Stimulated activated CD4-positive, alpha-beta T cell treated with anti-CD3 and anti-CD28 coated beads, Interleukin-4, amount 100 ng/mL, for 24 hours (primary cell): ENCODE data around the gene PRELID3B.
A peak's percentile ranks its signal among the peaks of the same experiment; 100 is the strongest.

ENCODE experiments used
- DNase-seq: peaks from one replicate; pipeline ENCODE4 v3.0.0-alpha.2; 2020

The PRELID3B gene

DNA sequence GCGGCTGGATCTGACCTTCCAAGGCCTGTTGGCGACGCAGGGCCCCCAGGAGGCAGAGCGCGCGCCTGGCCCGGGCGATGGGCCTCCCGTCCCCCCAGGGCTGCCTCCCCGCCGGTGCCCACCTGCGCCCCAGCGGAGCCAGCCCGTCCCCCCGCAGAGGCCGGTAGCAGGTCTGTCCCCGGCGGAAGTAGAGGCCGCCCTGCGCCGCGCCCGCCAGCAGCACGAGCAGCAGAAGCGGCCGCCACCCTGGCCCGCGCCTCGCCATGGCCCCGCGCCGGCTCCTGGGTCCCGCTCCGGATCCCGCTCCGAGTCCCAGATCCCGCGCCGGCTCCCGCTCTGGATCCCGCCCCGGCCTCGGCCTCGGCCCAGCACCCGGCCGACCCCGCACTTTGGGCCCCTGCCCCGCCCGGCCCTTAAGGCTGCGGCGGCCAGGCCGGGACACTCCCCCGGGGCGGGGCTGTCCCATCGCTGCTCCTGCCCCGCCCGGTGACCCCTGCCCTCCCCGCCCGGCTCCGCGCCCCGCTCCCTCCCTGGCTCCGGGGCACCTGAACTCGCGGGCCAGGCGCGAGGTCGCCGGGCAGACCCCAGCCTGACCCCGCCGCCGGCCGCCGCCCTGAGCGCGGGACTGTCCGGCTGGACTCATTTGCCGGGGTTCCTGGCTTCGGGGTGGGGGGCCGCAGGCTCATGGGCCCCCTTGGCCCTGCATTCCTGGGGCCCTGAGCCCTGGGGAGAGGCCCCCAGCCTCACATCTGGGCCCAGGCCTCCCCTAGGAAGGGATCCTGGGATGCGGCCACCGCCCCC, 35.5 kb downstream of the PRELID3B start, which contains the start of gene CTSZ:
Gene CTSZ, minus strand, starts transcription at position 391 of the 801 bp plus-strand sequence. Its CDS starts 126 bp downstream, at position 265.
- DNase-seq = peak; percentile 40

DNA sequence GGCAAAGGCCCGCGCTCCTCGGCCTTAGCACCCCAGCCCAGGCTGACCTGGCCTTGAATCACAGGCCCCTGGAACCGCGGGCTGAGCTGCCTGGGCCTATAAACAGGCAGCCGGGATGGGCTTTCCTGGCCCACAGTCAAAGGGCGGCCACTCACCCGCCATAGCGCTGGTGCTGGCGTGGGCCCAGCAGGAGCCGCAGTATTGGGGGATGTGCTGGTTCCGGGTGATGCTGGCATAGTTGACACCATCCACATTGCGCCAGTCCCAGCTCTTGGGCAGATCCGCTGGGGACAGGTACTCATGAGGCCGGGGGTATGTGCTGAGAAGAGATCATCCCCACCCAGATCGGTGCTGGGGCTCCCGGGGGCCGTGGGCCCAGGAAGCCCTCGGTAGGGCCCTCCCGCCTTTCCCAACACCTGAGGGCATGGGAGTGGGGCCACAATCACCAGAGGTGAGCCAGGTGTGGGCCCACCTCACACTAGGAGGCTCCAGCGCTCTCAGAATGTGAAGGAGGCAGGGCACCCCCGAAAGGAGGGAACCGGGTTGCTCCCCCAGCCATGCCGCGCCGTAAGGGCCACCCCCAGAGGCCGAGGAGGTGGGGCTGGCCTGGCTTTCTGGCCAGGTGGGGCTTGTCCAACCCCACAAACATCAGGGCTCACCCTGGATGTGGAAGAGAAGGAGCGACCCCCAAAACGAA, 36.3 kb downstream of the PRELID3B start:
- no peak for DNase-seq

DNA sequence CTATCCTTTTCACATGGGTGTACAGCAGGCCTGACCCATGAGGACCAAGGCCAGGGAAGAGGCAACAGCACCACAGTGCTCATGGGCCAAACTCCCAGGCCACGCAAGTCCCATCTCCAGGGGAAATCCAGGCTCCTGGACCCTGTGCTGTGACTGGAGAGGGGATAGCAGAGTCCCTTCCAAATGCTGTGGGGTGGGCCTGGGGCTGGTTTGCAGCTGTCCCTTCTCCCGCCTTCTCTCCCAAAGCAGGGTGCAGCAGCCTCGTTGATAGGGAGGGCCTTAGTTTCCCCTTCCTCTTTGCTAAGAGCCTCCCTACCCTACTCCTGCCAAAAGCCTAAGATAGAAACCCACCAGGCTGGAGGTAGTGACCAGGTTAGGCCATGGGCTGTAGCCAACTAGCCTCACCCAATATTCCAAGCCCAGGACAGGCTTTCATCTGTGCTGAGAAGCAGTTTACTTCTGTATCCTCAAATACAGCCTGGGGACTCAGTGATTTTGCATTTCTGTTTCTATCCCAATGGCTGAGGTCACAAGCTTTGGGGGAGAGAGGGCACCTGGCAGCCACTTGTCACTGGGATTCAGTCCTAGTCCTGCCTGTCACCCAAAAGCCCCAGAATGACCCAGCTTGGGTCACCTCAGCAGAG, 36.9 kb downstream of the PRELID3B start:
- DNase-seq = no peak

DNA sequence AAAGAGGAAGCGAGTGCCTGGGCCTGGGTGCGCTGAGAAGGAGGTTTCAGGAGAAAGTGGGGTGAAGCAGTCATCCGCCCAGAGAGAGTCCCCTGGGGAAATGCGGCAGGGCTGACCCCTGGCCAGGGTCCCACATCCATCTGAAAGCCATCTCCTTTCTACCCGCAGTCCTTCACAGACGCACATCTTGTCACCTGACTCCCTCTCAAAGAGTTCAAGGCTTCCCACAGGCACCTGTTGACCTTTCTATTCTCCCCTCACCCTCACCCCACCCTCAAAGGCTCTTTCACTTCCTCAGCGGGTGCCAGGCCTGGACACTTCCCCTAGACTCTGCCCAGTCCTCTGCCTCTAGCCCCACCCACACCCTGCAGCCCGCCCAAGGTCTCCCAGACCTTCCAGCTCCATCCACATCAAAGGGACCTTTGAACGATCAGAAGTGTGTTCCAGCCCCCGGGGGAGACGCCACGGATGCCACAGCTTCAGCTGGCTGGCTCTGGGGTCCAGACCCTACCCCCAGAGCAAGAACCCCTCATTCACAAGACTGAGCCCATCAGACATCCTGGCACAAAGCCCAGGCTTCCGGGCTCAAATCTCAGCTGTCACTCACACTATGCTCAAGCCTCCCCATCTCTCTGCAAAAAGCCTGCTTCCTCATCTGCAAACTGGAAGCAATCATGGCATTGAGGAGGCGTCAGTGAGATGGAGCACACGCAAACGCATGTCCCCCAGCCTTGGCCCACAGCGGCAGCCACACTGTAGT, 37.6 kb downstream of the PRELID3B start:
- DNase-seq = no peak

DNA sequence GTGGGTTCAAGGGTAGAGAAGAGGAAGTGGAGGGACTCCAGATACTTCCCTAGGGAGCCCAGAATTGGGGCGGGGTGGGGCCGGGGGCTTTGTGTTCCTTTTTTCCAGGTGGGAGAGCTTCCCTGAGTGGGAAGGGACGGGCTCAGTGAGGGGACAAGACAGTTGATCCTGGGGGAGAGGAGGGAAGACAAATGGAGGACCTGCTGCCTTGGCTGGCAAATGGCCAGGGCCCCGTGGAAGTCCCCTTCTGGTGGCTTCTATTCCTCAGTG, 38.2 kb downstream of the PRELID3B start:
- DNase-seq = peak; percentile 59

DNA sequence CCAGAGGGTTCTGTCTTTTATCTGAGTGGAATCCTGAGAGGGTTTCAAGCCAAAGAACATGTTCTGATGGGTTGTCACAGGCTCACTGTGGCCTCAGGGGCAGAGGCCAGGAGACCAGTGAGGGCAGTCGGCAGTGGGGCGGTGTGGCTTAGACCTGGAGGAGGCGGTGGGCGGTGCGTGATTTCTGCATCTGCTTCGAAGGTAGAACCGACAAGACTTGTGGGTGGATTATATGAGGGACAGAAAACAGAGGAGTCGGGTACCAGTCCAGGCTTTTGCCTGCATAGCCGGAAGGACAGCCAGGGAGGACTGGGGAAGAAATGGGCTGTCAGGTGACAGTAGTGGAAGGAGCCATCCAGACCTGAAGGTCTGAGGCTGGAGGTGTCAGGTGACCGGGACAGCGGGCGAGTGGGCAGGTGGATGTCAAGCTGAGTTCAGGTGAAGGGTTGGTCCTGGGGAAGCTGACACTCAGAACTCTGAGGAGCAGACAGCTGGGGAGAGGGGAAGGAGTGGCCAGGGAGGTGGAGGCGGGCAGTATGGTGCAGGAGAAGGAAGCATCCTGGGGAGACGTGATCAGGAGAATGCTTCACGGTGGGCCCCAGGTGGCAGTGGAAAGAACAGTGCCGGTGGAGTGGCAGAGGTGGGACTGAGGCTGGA, 38.6 kb downstream of the PRELID3B start:
- DNase-seq = no peak

DNA sequence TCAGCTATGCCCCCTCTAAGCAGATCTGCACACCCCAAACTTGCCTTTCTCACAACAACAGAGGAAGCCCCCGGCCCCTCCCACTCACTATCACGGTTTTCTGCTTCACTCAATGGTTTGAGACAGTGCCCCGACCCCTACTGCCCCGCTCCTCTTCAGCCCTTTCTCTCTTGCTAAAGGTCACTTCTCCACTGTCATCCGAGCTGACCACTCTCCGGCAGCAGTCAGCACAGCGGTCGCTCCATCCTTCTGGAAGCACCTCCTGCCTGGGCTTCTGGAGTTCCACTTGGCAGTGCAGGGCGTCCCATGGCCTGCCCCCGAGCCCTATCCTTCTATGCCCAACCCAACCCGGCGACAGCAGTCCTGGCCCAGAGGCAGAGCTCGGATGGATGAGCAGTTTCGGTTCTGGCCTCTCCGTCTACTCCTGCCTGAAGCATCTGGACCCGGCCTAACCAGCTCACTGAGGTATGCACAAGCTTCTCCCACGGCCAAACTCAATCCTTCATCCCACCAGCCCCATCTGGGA, 39.6 kb downstream of the PRELID3B start:
- DNase-seq = no peak

DNA sequence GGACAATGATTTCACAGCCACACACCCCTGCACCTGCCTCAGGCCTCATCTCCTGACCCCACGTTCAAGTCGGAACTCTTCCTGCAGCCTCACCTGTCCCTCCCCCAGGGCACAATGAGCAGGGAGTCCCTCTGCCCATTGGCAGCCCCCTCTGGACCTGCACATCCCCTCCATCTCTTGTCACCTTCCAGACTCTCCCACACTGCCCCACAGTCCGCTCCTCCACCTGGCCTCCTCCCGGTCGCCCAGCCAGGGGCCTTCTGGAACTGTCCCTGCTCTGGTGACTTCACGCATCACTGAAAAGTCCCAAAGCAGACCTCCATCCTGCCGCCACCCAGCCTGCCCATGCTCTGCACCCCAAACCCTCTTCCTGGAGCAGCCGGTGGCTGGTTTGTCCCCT, 40.2 kb downstream of the PRELID3B start:
- DNase-seq = no peak

DNA sequence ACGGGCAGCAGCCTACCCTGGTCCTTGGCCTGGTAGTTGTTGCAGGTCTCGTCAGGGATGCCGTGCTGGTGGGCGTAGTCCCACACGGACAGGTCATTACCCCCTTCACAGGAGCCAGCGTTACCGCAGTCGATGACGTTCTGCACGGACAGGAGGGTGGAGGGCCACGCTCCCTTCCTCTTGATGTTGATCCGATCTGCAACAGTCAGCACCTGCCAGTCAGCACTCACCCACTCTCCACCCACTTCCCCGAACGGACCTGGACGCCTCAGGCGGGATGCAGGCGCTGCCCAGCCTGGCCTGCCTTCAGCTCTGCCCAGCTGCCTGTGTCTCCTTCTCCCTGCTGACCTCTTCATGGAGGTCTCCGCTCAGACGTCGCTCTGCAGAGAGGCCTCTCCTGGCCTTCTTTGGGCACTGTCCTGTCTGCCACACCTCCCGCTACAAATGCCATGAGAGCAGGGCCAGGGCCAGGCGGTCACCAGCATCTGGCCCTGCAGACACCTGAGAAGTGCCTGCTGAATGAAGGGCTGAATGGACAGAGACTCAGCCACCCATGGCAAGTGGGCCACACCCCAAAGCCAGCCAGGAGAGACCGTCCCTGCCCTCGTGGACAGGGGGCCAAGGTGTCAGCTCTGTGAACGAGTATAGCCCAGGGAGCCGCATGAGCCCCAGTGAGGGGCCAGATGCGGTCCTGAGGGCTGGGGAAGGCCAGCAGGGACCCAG, 41.0 kb downstream of the PRELID3B start:
- DNase-seq = no peak

DNA sequence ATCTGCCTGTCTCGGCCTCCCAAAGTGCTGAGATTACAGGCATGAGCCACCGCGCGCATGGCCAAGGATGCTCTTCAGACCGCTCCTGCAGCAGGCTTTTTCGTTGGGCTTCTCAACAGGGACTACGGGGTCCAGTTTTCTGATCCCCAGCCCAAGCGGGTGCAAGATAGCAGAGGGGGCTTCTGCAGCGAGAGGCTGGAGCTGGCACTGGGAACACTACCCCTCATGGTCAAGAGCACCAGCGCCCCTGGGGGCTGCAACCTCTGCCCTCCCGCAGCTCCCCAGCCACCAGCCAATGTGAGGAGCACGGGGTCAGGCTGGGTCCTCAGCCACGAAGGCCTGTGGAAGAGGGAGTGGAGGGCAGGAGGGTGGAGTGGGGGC, 41.5 kb downstream of the PRELID3B start:
- no peak for DNase-seq

DNA sequence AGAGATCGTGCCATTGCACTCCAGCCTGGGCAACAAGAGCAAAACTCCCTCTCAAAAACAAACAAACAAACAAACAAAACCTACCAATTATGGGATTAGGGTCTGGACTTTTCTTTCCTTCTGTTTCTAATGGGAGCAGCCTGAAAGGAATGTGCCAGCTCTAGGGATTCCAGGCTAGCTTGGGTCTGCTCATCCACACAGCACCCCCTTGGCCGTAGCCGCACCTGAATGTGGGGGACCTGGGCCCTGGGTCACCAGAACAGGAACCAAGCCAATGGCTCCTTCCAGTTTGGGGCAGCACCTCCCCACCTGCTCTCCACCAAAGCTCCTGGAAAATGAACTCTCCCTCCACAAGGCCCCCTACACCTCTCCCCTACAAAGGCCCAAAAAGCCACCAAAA, 42.3 kb downstream of the PRELID3B start:
- no peak for DNase-seq

DNA sequence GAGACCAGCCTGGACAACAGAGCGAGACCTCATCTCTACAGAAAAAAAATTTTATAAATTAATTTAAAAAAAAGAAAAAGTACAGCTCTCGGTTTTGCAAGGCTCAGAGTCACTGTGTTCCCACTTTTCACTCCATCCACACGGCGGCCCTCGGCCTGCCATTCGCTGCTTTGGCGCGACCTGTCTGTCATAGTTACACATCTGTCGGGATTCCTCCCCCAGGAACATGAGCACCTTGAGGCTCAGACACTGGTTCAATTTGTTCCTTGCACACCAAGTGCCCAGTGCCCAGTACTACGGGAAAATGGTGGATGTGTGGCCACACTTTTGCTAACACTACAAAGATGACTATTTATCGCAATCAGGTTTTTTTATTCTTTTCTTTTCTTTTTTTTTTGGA, 43.9 kb downstream of the PRELID3B start:
- DNase-seq = no peak

DNA sequence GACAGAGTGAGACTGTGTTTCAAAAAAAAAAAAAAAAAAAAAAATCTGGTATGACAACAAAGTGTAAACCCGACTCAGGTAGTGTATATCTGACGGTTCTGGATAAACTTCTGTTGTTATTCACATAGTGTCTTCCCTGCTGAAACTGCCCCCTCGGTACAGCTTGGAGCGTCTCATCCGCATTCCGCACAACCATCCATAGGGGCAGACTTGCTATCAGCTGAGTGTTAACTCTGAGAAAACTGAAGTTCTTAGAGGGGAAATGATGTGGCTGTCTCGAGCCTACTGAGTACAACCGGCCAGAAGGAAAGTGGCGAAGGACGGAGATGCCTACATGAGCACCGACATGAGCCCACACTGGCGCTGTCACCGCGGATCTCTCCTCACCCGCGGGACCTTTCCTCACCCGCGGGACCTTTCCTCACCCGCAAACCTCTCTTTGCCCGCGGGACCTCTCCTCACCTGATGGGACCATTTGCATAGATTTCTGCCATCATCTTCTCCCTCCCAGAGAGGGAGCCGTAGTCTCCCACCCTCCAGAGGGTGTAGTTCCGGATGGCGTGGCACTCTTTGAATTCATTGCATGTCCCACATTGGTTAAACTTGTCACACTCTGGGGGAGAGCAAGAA, 45.3 kb downstream of the PRELID3B start:
- no peak for DNase-seq

DNA sequence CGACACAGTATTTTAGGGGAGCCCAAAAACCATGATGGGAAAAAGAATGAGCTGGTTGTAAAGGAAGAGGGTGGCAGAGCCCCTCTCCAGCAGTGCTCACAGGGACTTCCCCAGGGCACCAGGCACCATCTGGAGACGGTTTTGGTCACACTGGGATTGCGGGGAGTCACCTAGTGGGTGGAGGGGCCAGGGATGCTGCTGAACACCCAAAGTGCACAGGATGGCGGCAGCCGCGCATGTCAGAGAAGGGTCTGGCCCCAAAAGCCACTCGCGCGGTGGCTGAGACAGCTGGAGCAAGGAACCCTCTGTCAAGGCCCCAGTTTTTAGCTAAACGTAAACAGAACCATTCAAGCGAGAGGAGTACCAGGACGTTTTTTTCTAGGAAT, 46.4 kb downstream of the PRELID3B start:
- DNase-seq = no peak

DNA sequence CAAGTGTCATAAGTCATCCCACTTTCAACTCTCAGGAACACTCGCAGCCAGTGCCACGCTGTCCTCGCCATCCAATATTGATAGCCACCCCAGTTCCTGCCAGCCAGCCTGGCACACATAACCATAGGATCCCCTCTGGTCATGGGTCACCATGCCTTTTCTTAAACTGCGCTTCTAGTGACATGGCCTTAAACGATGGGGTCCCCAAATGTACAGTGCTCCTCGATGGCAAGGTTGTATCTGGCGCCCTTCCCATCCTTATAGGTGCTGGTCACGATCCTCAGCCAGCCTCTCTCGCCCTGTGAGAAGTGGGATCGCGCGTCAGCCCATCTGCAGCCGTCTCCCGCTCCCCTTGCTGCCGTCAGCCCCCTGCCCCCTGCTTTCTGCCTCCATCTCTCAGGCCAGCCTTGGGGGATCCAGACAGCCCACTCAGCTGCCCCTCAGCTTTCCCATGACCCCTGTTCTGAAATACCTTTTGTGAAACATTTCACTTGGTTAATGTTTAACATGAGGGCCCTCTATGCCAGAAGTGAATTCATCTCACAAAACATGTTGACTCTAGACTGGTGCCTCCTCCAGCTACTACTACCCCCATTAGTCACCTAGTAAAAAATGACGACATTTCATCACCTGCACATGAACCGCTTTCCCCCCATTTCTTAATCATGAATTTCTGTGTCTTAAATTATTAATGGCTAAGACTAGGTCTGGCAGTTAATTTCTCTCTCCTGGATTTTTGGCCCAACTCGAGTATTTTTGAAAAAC, 46.9 kb downstream of the PRELID3B start:
- no peak for DNase-seq

DNA sequence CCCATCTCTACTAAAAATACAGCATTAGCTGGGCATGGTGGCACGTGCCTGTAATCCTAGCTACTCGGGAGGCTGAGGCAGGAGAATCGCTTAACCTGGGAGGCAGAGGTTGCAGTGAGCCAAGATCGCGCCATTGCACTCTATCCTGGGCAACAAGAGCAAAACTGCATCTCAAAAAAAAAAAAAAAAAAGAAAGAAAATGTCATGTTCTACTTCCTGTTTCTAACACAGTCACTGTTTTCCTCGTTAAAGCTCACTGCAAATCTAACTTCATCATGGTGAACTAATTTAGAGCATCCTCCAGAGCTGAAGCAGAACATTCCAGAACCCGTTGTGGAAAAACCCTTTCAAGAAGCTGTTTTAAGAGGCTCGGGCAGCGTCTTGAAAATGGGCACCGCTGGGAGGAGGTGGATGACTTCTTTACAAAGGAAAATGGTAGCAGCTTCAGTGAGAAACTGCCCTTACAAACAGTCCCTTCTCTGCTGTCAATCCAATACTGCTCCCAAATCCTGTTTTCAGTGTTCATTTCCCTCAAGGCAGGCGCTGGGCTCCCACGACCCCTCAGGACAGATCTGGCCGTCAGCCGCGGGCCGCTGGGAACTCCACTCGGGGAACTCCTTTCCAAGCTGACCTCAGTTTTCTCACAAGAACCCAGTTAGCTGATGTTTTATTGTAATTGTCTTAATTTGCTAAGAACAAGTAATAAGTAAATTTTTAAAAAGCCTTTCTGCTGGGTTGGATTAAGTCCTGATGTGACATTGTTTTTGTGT, 48.0 kb downstream of the PRELID3B start:
- no peak for DNase-seq

DNA sequence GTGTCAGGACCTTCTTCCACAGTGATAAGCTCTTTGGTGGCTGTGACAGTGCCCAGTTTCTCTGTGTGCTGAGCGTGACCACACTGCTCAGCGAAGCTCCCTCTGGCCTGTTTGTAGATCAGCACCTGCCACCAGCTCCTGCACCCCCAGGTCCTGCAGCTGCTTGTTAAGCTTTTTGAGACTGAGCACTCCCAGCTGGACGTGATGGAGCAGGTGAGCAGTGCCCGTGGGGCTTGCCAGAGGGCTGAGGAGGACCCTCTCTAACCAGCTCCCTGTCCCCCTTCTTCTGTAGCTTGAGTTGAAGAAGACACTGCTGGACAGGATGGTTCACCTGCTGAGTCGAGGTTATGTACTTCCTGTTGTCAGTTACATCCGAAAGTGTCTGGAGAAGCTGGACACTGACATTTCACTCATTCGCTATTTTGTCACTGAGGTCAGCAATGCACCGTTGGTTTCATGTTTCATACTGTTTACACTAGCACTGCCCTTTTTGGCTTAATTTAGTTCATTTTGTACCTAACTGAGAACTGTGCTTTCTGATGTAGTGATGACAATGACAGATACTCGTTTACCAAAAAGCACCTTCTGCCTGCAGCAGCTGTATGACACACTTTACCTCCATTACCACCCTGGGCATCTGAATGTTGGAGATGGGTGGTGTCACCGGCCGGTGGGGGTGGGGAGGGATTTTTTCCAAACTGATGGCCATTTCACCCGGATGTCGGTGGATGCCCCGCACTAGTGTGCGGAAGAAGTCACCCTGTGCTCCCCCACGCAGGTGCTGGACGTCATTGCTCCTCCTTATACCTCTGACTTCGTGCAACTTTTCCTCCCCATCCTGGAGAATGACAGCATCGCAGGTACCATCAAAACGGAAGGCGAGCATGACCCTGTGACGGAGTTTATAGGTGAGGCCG, 49.0 kb downstream of the PRELID3B start:
- no peak for DNase-seq

DNA sequence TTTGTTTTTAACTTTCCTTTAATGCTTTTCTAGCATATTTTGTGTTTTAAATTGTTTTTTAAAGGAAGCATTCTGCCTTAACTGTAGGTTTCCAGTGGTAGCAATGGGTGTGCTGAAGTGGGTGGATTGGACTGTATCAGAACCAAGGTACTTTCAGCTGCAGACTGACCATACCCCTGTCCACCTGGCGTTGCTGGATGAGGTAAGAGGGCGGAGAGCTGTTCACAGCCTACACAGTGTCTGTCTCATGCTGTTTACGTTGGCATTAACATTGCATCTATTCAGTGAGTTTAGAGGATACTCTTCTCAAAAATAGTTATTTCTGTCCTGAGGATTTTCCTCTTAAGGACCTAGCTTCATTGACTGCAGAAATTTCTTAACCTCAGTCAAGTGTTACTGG, 49.7 kb downstream of the PRELID3B start:
- no peak for DNase-seq

DNA sequence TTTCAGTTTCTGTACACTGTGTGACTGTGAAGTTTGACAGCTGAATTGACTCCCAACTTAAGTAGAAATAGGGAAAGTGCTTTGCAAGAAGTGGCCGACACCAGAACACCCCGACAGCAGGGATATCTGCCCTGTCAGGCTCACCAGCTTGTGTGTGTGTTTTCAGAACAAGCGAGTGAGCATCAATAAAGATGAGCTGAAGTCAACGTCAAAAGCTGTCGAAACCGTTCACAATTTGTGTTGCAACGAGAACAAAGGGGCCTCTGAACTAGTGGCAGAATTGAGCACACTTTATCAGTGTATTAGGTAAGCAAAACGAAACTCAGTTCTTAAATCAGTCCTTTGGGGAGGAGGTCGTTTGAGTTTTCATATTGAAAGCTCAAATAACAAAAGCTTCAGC, 50.9 kb downstream of the PRELID3B start:
- no peak for DNase-seq
